ENCODE measurements around the gene ZNF383.
"Not testable (repeated sequence)": the region's sequence is repeated elsewhere in the genome, so short reads cannot be mapped to it uniquely, and the experiment has no call there.

The ZNF383 gene

GRCh38 chr19:37292998-37293939 lies 75.3 kb downstream of the ZNF383 start:
- DNase-seq: not testable (repeated sequence)

GRCh38 chr19:37294246-37294645 lies 76.2 kb downstream of the ZNF383 start:
- ATAC-seq, DNase-seq: not testable (repeated sequence)

More at GRCh38 chr19:37292998-37293939, 75.3 kb downstream of the ZNF383 start:
- ATAC-seq: not testable (repeated sequence)

Data from stimulated activated naive CD8-positive, alpha-beta T cell treated with anti-CD3 and anti-CD28 coated beads, Interleukin-15, Interleukin-2, amounts not matched to agents 100 U/mL and 50 U/mL, for 24 hours (primary cell).